Neural cell (in vitro differentiated cells): ENCODE measurements around the gene ATP13A2.

Source experiments
- EP300 ChIP-seq: fragments of 450-650 bp; conservative IDR thresholded peaks from 2 replicates; pipeline ENCODE4 v1.6.1; 2014; ENCODE audit warnings: antibody characterized with exemption, mild to moderate bottlenecking, moderate library complexity; ENCODE audit not compliant: poor library complexity, severe bottlenecking
- EZH2 ChIP-seq: fragments of 200-600, 300-800 bp; shearing (Covaris generic), sonication (generic); IDR thresholded peaks from 2 replicates; pipeline ENCODE4 v1.6.1; 2014; ENCODE audit warnings: antibody characterized with exemption, low read length, borderline replicate concordance, mild to moderate bottlenecking; ENCODE audit not compliant: insufficient read depth, poor library complexity, severe bottlenecking
- MXI1 ChIP-seq: fragments of 450-650 bp; conservative IDR thresholded peaks from 2 replicates; pipeline ENCODE4 v1.6.1; 2014; ENCODE audit warnings: antibody characterized with exemption, mild to moderate bottlenecking; ENCODE audit not compliant: poor library complexity, severe bottlenecking
- POLR2AphosphoS5 ChIP-seq: IDR thresholded peaks from 2 replicates; pipeline ENCODE4 v1.6.1; 2012
- RAD21 ChIP-seq: fragments of 450-650 bp; conservative IDR thresholded peaks from 2 replicates; pipeline ENCODE4 v1.6.1; 2014; ENCODE audit warnings: antibody characterized with exemption, mild to moderate bottlenecking, moderate library complexity
- SMC3 ChIP-seq: fragments of 450-650 bp; conservative IDR thresholded peaks from 2 replicates; pipeline ENCODE4 v1.6.1; 2014; ENCODE audit warnings: antibody characterized with exemption, mild to moderate bottlenecking, moderate library complexity; ENCODE audit not compliant: poor library complexity
- TF ChIP-seq, protein P1 (sequence below): fragments of 450-650 bp; IDR thresholded peaks from 2 replicates; pipeline ENCODE4 v1.5.1; 2014; ENCODE audit warnings: antibody characterized with exemption, mild to moderate bottlenecking, moderate library complexity; ENCODE audit not compliant: poor library complexity, severe bottlenecking
- TF ChIP-seq, protein P2 (sequence below): IDR thresholded peaks from 2 replicates; pipeline ENCODE4 v1.6.1; 2012; ENCODE audit warnings: borderline replicate concordance

DNA sequence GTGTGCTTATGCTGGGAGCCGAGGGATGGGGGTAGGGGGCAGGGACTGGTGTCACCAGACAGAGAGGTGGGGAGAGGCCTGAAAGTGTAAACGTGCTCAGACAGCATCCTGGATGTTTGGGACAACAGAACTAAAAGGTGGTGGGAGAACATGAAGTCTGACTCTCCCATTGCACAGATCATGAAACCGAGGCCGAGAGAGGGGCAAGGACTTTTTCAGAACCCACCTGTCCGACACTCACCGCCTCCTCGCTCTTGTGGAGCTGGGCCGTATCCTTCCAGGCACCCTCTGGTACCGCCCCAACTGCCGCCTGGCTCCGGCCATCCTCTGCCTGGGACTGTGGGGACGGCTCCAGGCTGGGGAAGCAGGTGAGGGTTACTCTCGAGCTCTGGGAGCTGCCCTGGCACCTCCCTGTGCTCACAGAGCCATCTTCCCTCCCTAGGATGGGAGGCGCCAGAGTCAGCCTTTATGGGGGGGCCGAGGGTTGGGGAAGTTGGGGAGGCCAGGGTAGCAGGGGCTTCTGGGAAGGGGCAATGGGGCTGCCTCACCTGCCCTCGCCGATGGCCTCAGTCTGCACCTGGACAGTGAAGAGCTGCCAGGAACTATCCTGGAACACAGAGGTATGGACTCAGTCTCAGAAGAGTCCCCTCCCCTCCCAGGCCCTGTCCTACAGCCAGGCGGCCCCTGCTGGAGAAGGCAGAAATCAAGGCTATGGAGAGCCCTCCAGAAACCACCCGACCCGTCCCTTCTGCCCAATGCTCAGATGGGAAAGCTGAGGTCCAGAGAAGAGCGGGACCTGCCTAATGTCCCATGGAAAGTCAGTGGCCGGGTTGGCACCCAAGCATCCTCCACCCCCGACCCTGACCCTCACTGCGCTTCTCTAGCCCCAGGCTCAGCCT, 7.0 kb downstream of the ATP13A2 start:
- TF ChIP-seq, protein P1, sequence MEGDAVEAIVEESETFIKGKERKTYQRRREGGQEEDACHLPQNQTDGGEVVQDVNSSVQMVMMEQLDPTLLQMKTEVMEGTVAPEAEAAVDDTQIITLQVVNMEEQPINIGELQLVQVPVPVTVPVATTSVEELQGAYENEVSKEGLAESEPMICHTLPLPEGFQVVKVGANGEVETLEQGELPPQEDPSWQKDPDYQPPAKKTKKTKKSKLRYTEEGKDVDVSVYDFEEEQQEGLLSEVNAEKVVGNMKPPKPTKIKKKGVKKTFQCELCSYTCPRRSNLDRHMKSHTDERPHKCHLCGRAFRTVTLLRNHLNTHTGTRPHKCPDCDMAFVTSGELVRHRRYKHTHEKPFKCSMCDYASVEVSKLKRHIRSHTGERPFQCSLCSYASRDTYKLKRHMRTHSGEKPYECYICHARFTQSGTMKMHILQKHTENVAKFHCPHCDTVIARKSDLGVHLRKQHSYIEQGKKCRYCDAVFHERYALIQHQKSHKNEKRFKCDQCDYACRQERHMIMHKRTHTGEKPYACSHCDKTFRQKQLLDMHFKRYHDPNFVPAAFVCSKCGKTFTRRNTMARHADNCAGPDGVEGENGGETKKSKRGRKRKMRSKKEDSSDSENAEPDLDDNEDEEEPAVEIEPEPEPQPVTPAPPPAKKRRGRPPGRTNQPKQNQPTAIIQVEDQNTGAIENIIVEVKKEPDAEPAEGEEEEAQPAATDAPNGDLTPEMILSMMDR: no peak
- no peak for TF ChIP-seq MXI1
- TF ChIP-seq POLR2AphosphoS5: no peak
- TF ChIP-seq EP300: no peak
- TF ChIP-seq, protein P2, sequence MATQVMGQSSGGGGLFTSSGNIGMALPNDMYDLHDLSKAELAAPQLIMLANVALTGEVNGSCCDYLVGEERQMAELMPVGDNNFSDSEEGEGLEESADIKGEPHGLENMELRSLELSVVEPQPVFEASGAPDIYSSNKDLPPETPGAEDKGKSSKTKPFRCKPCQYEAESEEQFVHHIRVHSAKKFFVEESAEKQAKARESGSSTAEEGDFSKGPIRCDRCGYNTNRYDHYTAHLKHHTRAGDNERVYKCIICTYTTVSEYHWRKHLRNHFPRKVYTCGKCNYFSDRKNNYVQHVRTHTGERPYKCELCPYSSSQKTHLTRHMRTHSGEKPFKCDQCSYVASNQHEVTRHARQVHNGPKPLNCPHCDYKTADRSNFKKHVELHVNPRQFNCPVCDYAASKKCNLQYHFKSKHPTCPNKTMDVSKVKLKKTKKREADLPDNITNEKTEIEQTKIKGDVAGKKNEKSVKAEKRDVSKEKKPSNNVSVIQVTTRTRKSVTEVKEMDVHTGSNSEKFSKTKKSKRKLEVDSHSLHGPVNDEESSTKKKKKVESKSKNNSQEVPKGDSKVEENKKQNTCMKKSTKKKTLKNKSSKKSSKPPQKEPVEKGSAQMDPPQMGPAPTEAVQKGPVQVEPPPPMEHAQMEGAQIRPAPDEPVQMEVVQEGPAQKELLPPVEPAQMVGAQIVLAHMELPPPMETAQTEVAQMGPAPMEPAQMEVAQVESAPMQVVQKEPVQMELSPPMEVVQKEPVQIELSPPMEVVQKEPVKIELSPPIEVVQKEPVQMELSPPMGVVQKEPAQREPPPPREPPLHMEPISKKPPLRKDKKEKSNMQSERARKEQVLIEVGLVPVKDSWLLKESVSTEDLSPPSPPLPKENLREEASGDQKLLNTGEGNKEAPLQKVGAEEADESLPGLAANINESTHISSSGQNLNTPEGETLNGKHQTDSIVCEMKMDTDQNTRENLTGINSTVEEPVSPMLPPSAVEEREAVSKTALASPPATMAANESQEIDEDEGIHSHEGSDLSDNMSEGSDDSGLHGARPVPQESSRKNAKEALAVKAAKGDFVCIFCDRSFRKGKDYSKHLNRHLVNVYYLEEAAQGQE: no peak
- TF ChIP-seq SMC3: no peak
- TF ChIP-seq EZH2: no peak
- TF ChIP-seq RAD21: no peak
